ENCODE measurements around the gene KIF6.

- TF ChIP-seq POLR2A (IDR thresholded peaks at IDR 0.05) (no peak), CTCF (IDR thresholded peaks at IDR 0.05) (no peak)
Measured at GRCh38 chr6:39449022-39449421, 276.2 kb downstream of the KIF6 start.
